NCI-H2081 treated with DMSO at 0.1 percent for 48 hours (cell line): ENCODE measurements around the gene ACCSL.

ENCODE experiments used
- DNase-seq: peaks from one replicate; lab custom pipeline; 2025; lab: John Stamatoyannopoulos, UW

Gene ACCSL

DNA sequence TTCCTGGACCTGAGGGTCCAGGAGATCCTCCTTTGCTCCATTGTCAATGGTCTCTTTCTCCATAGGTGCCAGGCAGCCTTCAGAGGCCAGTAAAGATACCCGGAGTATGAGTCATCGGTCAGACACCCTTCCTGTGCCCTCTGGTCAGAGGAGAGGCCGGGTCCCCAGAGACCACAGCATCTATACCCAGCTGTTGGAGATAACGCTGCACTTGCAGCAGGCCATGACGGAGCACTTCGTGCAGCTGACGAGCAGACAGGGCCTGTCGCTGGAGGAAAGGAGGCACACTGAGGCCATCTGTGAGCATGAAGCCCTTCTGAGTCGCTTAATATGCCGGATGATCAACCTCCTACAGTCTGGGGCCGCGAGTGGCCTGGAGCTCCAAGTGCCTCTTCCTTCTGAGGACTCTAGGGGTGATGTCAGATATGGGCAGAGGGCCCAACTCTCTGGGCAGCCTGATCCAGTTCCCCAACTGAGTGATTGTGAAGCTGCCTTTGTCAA lies at the start of gene ACCSL:
ACCSL (plus strand) TSS at position 51 of the 501 bp plus-strand sequence; CDS start at position 107, 56 bp downstream.
- no peak for DNase-seq

DNA sequence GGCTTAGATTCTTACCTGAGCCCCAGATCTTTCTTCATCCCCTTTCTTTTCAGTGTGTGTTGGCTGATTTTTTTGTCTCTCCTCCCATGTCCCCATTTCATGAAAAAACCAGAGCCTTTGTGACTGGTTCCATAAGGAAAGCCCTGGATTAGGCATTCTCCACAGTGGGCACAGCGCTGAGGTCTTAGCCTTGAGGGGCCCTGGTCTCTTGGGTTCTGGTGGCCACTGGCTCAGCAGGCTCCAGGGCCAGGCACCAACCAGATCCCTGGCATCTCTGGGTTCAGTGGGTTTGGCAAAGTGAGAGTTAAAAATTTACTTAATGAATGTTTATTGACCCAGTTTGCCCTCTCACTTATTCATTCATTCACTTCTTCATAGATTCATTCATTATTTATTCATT lies 49.5 kb upstream of the ACCSL start:
- DNase-seq = no peak

DNA sequence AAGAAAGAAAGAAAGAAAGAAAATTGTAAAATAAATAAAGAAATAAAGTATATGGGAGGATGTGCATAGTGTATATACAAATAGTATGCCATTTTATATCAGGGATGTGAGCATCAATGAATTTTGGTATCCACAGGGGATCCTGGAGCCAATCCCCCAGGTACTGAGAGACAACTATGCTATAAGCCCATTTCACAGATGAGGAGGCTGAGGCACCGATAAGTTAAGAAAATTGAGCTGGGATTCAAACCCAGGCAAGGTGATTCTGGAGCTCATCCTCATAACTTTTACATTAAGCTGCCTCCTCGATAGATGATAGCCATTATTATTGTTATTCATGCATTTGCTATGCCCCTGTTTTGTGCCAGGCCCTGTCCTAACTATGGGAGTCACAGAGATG lies 47.0 kb upstream of the ACCSL start:
- DNase-seq = no peak

DNA sequence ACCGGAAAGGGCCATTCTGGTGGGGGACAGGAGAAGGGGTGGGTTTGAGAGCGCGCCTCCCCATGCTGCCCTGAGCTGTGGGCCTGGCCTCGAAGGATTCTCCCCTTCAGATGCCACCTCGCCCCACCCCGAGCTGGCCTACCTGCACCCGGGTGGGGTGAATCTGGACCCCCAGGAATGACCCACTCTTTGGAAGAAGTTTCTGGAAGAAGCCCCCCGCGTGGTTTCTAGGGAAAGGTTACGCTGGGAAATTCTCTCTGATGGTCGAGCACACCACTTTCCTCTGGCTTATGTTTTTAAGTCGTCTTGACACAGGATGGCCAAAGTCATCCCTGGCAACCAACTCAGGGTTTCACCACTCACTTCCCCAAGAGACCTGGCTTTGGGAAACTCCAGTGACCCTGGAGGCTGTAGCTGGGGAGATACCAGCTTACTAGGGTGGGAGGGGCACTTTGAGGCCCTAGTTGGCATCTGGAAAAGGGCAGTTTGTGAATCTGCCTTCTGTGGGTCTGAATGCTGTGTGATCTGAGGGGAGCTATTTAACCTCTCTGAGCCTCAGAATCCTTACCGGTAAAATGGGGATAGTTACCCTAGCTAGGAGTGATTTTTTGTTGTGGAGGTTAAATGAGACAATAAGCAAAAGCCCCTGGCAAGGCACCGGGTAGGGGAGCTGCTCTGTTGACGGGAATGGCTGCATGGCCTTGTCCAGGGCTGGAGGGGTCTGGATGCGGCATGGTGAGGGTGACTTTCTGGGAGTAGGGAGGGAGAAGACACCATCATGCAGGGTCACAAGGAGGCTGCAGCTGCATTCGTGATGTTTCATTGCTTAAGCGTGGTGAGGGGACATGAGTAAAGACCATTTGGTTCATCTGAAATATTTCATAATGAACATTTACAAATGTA lies 45.3 kb upstream of the ACCSL start:
- DNase-seq = no peak

DNA sequence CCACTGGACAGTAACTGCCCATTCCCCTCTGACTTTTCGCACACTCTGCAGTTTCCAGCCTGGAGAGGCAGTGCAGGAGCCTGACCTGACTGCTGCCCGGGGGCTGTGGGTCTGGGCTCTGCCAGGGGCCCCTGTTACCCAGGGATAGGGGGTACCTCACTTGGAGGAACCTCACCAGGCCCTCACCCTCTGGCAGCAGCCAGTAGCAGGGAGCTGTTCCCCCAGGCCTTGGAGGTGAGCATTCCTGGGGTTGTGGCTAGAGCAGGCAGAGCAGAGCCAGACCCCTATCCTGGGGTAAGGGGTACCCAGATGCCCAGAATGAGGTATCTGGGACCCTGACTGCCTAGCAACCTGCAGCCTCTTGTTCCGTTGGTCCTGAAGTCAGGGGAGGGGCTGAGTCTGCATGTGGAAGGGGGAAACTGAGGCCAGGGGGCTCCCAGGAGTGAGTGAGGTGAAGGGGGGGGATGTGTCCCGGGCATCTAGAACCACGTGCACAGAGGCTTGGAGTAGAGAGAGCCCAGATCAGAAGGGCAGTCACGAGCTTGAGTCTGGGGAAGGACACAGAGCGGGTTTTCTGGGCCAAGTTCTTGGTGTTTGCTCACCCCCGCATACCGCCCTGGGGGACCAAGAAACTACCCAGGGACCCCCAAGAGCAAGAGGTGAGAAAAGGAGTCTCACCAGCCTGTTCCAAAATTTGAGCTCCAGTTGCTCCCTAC lies 43.9 kb upstream of the ACCSL start:
- DNase-seq = no peak

DNA sequence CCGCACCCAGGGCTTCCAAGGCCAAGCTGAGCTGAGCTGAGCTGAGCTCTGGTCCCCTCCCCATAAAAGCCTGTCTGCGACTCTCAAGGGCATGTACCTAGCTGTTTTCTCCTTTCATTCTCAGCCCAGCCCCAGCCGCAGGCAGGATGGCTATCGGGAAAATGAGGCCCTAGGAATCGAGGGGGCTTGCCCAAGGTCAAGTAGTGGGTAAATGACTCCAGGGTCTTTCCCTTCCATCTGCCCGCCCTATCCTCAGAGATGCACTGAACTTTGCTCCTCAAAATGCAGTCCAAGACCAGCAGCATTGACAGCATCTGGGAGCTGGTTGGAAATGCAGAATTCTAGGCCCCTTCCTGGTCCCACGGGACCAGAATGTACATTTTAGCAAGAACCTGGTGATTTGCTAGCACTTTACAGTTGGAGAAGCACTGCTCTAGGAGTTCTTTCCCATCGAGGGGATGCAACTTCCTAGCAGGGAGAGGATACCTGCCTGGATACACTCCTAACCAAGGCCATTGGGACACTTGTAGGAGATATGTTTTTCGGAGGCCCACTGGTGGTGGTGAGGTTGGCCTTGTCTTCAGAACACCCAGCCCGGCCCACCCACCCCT lies 43.2 kb upstream of the ACCSL start:
- DNase-seq = no peak

DNA sequence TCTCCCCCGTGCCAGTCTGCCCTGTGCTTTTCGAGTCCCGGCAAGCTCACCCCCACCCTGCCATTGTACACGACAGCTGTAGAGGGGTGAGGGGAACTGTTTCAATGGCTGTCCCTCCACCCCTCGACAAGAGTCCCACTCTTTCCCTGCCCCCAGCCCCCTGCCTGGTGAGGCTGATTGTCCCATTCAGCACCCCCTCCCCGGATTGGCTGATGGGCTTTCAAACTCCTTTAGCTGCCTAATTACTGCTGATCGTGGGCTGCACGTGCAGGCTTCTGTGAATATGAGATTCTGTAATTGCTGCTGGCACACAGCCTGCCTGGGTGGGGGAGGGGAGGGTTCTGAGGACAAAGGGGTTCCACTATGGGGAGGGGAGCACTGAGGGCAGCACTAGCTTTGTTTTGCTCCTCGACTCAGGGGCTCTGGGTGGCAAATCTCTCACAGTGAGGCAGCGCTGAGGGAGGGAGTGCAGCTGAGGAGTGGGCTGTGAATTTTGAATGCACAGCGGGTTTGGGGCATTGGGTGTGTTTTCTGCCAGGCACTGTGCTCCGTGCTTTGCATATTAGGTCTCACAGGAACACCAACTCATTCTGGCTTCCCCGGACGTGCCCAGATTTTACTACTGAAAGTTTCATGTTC lies 42.6 kb upstream of the ACCSL start:
- DNase-seq = no peak

DNA sequence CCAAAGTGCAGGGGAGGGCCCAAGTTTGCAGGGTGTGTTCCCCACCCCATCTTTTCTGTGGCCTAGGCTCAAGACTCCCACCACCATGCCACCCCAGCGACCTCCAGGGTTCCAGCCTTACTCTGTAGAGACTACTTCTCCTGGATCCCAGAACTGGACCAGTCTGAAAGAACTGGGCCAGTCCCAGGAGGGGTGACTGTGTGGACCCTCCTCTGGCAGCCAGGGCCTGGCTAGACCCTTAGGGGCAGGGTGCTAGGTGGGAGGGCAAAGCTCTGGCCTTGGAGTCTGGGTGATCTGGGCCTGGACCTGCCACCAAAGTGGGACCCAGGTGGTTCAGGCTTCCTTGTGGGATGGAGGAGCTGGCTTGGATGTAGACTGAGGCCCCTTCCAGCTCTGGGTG lies 41.8 kb upstream of the ACCSL start:
- DNase-seq = no peak

DNA sequence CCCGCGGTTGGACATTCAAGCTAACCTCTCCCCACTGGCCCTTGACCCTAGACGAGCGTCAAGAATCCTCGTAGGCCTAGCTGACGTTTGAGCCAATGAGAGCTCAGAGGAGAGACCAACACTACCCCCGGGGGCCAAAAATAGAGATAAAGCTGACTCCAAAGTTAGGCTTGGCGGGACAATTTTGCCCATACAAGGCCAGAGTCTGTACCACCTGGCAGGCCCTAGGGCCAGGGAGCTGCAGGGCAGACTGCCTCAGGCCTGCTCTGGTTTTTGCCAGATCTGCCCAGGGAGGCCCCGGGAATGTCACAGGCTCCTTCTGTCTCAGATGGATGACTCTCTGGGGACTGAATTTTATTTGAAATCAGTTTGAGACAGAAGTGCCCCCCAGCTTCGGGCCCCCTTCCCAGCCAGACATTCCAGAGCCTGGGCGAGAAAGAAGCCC lies 40.8 kb upstream of the ACCSL start:
- DNase-seq = no peak

DNA sequence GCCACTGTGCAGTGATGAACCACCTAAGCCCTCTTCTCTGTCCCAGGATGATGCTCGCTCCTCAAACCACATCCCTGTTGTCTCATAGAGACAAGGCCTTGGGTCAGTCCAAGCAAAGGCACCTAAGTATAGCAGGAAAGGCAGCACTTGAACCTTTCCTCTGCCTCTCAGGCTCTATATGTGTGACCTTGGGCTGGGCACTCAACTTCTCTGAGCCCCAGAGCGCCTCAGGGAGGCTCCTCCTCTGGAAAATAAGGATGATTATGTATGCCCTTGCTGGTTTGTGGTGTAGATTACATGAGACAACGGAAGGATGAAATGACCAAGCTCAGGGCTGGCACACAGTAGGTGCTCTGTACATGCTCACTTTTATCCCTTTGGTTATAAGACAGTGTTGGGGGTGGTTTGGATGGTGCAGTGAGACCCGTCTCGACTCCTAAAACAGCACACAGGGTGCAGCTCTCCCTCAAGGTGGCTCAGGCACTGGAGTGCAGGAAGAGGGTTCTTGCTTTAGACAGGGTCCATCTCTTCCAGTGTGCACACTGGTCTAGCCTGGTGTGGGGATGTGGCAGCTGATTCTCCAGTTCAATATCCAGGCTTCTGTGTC lies 40.2 kb upstream of the ACCSL start:
- no peak for DNase-seq

DNA sequence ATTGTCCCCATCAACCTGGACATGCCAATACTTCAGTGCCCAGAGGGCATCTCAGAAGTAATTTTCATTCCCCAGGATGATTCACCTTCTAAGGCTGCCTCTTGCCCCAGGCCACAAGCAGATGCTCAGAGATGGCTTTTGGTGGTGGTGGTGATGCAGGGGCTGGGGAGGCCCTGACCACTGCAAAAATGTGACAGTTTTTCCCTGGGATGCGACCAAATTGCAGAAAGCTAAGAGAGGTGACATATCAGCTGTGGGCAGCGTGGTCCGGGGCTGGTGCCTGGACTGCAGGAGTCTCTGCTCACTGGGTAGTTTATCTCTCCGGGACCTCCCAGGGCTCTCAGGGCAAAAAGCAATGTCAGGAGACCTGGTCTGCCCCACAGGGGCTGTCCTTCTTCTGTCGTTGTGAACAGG lies 39.7 kb upstream of the ACCSL start:
- DNase-seq = no peak

DNA sequence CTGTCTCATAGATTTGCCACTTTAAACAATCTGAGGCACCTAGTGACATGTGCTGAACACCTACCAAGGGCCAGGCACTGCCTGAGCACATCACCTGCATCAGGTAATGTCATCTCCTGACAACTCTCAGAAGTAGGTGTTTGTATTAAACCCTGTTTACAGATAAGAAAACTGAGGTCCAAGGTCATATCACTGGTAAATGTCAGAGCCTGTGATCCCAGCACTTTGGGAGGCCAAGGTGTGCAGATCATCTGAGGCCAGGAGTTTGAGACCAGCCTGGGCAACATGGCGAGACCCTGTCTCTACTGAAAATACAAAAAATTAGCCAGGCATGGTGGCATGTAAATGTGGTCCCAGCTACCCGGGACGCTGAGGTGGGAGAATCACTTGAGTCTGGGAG lies 39.1 kb upstream of the ACCSL start:
- no peak for DNase-seq

DNA sequence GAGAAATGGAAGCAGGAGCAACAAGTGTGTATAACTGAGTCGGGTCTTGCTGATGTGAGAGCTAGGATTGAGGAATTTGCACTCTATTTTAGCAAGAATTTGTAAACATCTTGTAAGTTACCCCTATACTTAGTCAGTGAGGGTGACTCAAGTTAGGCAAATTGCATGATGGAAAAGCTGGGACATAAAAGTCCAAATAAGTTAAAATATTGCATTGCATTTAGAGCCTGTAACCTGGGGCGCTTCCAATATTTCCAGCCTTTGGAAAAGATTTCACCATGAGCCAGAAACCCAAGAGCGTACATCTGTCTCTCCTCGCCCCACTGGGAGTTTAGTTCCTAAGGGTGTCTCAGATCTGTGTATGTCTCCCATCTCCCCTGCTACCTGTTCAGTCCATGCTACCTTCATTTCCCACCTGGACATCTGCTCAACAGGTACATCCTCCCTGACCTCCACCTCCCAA lies 37.0 kb upstream of the ACCSL start:
- no peak for DNase-seq

DNA sequence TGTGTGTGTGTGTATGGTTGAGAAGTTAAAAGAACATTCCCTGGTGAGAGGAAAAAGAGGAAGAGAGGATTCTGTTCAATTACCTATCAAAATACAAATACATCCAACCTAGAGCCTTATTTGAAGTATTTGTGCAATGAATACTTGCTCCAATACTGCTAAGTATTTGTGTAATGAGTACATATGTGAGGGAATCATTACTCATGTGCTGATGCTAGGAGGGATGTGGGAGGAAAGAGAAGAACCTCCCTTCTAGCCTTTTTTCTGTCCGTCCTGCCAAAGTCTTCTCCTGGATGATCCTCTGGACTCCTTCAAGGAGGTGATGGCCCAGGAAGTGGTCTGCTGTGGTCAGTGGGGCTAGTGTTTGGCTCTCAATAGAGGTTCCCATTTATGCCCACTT lies 36.0 kb upstream of the ACCSL start:
- DNase-seq = no peak

DNA sequence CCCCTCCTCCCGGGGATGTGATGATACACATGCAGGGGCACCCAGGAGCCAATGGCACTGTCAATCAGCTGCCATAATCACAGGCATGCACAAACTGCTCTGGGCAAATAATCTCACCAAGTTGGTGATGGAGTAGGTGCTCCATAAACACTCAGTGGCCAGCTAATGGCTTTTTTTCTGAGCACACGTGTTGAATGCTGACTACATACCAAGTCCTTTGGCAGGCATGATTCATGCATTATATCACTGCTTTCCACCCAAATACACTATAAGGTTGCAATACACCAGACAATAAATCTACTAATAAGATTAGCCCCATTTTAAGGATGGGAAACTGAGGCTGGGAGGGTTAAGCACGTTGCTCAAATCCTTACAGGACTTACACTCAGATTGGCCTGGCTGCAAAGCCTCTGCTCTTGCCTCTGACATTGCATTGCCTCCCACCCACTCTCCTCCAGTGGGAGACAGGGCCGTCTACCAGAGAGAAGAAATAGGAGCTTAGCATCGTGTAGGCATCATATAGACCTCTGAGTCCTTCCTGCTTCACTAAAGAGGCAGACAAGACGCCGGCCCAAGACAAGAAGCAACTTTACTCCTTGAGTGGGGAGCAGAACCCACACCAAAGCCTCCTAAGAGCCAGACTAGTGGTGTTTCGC lies 32.7 kb upstream of the ACCSL start:
- DNase-seq = no peak

DNA sequence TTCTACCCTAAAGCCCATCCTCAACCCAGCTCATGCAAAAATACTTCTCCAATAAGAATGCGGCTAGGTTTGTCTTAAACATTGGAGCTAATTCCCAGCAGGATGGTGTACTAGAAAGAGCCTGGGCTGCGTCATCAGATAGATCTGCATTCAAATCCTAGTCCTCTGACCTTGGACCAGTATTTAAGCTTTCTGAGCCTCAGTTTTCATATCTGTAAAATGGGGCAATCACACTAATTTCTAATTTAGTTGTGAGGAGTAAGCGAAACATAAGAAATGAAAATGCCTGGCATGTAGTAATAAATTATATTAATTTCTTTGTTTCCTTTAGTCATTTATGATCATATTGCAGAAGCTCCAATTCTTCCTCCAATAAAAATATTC lies 32.2 kb upstream of the ACCSL start:
- no peak for DNase-seq

DNA sequence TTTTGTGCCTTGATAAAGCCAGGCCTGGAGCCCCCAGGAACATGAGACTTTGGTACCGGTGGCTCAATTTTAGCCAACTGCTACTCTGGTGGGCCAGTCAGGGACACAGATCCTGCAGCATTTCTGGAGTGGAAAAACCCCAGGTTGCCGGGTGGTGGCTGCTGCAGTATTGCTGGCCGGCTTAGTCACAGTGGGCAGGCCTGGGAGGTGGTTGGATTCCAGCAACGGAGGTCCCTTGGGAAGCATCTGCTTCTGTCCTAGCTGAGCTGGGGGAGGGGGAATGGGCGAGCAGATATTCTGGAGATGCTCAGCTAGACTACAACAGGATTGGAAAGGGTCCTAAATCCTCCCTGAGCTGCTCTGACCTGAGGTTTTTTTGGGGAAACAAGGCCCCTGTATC lies 31.6 kb upstream of the ACCSL start:
- no peak for DNase-seq

DNA sequence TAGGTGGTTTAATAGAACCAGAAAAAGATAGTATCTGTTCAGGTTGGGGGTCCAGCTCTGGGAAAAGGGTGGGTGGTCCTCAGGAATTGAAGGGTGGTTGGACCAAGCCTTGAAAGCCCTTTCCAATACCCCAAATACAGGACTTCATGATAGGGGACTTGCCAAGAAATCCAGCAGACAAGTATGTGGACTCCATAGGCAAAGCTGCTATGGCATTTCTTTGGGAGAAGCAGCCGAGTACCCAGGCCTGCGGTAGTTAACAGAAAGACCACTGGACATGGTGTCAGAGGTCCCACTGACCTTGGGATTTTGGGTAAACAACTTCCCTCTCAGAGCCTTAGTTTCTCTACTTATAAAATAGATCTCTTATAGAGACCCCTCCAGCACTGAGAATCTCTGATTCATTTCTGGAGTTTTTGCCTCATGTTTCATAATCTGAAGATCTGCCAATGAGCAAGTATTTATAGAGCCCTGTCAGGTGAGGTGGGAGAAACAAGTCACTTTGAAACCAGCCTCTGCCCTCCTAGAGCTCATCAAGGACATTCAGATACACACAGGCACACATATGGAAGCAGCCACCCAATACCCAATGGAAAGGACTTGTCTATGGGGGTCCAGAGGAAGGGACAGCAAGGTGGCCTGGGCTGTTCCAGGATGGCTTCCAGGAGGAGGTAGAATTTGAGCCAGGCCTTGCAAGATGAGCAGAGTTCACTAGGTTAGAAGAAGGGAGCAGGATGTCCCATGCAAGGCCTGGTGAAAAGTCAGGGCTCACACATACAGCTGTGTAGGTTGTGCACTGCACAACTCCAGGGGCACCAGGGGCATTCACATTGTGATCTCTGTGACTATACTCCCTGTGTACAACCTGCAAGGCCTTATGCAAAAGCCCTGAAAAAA lies 31.0 kb upstream of the ACCSL start:
- no peak for DNase-seq

DNA sequence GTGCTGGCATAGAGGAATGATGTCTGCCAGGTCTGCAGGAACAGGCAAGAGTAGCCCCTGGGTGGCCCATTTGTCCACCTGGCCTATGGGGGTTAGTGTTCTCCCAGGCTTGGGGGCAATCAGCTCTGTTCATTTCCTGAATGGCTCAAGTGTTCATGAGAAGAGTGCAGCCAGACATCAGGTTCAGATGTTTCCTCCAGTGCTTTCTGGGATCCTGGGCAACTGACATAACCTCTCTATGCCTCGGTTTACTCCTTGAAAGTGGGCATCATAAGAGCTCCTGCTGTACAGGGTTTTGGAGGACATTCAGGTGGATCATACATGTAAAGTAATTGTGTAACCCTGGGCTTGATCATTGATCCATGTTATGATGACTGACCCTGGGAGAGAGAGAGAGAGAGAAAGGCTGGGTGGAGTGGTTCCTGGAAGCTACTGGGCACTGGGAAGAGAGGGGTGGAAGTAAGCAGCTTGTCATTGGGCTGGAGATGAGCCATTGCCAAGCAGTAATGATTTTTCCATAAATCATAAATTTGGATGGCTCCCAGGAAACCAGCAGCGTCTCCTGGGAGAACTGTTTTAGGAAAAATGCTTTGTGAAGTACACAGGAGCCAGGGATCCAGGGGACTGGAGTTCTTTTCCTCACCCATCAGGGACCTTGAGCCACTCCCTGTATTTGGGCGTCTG lies 30.2 kb upstream of the ACCSL start:
- DNase-seq = no peak

DNA sequence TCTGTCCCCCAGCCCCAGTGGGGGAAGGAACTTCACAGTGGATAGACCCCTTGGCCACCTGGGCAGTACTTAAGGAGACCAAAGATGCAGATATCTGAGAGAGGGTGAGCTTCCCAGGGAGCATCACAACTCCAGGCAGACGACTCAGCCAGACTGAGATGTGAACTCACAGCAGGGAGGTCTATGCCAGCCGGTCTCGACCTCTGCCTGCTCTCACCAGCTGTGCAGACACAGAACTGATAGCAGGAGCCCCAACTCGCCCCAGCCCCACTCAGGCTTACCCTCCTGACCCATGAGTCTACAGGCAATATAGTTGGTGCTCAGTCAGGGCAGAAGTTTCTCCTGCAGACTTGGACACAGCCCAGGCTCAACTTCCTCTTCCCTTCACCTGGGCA lies 29.7 kb upstream of the ACCSL start:
- DNase-seq = no peak
